HG02571 (cell line): ENCODE results near the gene EIF3I.

Experiments
- ATAC-seq: cut with Tn5 transposase; IDR thresholded peaks from one replicate; pipeline ENCODE4 v1.9.1; 2021; ENCODE audit warnings: mild to moderate bottlenecking, moderate library complexity; ENCODE audit not compliant: unreplicated experiment

The EIF3I gene

GRCh38 chr1:32228771-32229170 is 6.6 kb downstream of the EIF3I start:
- ATAC-seq, result no peak

- ATAC-seq, result no peak
These were observed 9.7 kb downstream of the EIF3I start for GRCh38 chr1:32231843-32232432.

DNA sequence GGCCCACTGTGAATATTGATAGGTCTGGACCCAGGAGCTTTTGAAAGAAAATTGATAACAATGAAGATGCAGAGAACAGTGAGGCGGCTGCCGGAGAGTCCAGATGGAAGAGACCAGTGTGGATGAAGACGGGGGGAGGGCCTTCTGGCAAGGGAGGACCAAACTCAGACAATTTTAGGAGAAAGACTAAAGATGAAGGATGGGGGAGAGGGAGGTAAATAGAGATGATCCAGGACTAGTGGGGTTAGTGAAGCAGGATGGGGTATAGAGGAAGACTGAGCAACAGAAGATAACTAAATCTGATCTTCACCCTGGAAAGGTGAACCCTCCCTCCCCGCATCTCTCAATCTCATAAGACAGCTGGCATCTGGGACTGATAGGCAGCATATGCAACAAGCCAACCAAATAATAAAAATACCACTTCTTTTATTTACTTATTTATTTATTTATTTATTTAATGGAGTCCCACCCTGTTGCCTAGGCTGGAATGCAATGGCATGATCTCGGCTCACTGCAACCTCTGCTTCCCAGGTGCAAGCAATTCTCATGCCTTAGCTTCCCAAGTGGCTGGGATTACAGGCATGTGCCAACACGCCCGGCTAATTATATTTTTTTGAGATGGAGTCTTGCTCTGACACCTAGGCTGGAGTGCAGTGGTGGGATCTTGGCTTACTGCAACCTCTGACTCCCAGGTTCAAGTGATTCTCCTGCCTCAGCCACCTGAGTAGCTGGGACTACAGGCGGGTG is 10.5 kb downstream of the EIF3I start:
- no peak for ATAC-seq

DNA sequence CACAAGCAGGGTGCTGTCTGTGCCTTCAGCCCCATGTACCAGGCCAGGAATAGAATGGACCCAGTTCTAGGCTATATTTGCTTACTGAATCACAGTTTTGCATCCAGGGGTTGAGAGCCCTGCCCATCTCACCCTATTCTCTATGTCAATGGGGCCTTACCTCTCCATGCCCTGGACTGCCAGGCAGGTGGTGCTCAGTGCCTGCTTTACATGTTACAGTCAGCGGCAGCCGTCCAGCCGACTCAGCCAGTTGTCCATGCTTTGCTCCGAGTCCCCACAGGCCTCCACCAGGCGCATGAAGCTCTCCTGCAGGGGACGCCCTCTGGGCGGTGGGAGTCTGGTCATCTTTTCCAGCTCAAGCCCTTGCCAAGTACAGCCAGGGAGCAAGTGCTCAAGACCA is 12.6 kb downstream of the EIF3I start:
- ATAC-seq, result no peak

- ATAC-seq, result no peak
These were observed 17.1 kb downstream of the EIF3I start for GRCh38 chr1:32239337-32239736.

- no peak for ATAC-seq
These were observed 17.6 kb downstream of the EIF3I start for GRCh38 chr1:32239790-32240139.

GRCh38 chr1:32240140-32240951 is 18.1 kb downstream of the EIF3I start:
- ATAC-seq, result no peak

GRCh38 chr1:32241001-32241763 is 19.0 kb downstream of the EIF3I start:
- no peak for ATAC-seq

DNA sequence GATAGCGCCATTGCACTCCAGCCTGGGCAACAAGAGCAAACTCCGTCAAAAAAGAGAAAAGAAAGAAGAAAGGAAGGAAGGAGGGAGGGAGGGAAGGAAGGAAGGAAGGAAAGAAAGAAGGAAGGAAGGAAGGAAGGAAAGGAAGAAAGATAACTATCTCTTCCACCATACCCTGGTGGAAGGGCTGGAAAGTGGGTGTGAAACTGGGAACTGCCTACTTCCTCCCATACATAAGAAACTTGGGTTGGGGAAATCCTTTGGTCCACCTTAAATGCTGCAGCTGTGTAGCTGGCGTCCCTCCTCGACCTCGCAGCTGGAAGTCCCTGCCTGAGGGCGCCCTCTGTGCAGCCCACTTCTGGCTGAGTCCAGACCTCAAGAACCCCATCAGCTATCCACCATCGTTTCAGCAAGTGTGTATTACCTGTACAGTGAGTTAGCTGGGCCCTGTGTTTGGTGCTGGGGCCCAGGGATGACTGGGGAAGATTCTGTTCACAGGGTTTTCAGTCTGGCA is 20.2 kb downstream of the EIF3I start:
- ATAC-seq, result no peak

GRCh38 chr1:32246888-32247273 is 24.7 kb downstream of the EIF3I start, which contains the start of gene FAM167B:
Gene FAM167B, plus strand, starts transcription at chr1:32247222. Its CDS starts 200 bp downstream, at chr1:32247422.
- no peak for ATAC-seq

DNA sequence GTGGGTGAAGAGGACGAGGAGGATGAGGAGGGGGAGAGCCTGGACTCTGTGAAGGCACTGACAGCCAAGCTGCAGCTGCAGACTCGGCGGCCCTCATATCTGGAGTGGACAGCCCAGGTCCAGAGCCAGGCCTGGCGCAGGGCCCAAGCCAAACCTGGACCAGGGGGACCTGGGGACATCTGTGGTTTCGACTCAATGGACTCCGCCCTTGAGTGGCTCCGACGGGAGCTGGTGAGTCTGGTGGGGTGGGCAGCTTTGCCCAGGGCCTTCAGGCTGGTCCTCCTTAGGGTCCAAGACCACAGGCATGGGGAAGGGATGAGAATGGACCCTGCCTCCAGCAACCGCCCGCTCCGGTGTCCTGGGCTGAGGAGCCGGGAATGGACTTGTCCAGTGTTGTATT is 25.2 kb downstream of the EIF3I start:
- ATAC-seq, result no peak

DNA sequence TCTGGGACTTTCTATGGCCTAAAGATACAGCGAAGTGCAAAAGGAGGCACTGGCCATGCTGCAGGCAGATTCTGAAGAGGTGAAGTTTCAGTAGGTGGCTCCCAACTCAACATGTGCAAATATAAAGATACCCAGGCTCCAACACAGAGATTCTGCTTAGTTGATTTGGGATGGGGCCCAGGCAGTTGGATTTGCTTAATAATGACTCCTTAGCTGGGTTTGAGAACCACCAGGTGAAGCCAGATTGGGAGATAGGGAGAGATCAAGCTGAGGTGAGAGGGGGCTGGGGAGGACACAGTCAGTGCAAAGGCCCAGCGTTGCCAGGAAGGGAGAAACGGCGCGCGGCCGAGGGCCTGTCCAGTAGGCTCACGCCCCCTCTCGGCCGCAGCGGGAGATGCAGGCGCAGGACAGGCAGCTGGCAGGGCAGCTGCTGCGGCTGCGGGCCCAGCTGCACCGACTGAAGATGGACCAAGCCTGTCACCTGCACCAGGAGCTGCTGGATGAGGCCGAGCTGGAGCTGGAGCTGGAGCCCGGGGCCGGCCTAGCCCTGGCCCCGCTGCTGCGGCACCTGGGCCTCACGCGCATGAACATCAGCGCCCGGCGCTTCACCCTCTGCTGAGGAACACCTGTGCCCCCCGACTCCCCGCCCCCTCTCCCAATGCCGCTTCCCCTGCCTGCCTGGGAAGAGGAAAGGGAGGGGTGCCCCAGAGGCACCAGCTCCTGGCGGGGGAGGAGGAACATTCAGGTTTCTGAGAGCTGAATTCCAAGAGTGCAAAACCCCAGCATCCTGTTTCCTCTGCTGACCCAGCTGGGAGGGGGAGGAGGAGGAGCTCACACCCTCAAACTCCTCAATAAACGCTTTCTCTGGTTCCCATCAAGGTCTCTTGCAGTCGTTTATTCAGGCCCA is 26.0 kb downstream of the EIF3I start:
- peak; percentile 38 for ATAC-seq

DNA sequence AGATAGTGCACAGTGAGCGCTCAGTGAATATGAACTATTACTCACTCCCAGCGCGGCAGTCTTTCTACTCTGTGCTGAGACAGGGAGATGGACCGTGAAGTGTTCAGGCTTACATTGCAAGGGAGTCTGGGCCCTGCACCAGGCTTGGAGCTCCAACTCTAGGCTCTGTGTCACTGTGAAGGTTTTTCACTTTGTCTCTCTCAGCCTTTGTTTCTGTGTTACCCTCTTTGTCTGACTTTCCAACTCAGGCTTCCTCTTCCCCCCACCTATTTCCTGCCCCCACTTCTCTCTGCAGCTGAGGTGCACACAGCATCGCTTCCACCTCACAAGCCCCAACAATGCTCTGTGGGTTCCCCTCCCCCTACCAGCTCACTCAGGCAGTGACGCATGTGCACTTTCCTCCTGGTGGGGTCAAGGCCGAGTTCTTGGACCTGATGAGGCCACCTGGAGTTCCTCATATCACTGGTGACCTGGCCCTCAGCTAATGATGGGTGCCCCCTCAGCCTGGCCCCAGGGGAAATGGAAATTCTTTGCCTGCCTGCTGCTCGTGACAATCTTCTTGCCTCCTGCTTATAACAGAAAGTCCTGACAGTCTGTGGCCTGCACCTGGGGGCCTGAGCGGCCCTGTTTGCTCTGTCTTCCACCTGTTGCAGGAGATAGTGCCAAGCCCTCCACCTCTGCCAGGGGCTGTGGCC is 27.8 kb downstream of the EIF3I start:
- ATAC-seq, result peak; percentile 49

GRCh38 chr1:32250893-32251716 is 28.9 kb downstream of the EIF3I start, which contains the start of gene LCK:
Gene LCK, plus strand, starts transcription at chr1:32251265. Its CDS starts 23,065 bp downstream, at chr1:32274330.
- ATAC-seq, result no peak

- ATAC-seq, result no peak
These were observed 33.2 kb downstream of the EIF3I start for GRCh38 chr1:32255072-32256071.

GRCh38 chr1:32256473-32257226 is 34.4 kb downstream of the EIF3I start:
- ATAC-seq, result no peak

GRCh38 chr1:32257227-32257508 is 35.0 kb downstream of the EIF3I start:
- ATAC-seq, result no peak
